HG03575 (cell line): ENCODE results near the gene DMAC2.
A peak's percentile ranks its signal among the peaks of the same experiment; 100 is the strongest.
"Not testable (repeated sequence)": the region's sequence is repeated elsewhere in the genome, so short reads cannot be mapped to it uniquely, and the experiment has no call there.

Source experiments
- ATAC-seq: cut with Tn5 transposase; IDR thresholded peaks from one replicate; pipeline ENCODE4 v1.9.1; 2021; ENCODE audit not compliant: unreplicated experiment, insufficient number of reproducible peaks, low FRiP score; ENCODE audit errors: extremely low read depth

Gene DMAC2

GRCh38 chr19:41407271-41407670, 32.4 kb downstream of the DMAC2 start:
- ATAC-seq, result no peak

- ATAC-seq, result no peak
These were observed 33.9 kb downstream of the DMAC2 start for GRCh38 chr19:41405776-41406175.

GRCh38 chr19:41403181-41403970, 36.3 kb downstream of the DMAC2 start:
- ATAC-seq, result no peak

- ATAC-seq, result no peak
These were observed 37.7 kb downstream of the DMAC2 start for GRCh38 chr19:41402010-41402409.

- ATAC-seq, result no peak
These were observed 38.2 kb downstream of the DMAC2 start for GRCh38 chr19:41401483-41401882.

- no peak for ATAC-seq
These were observed 40.2 kb downstream of the DMAC2 start for GRCh38 chr19:41399525-41399924.

- no peak for ATAC-seq
These were observed 40.6 kb downstream of the DMAC2 start for GRCh38 chr19:41399091-41399490.

- ATAC-seq, result no peak
These were observed 41.1 kb downstream of the DMAC2 start for GRCh38 chr19:41398598-41398997.

GRCh38 chr19:41398050-41398418, 41.7 kb downstream of the DMAC2 start:
- ATAC-seq, result no peak

- peak; percentile 85 for ATAC-seq
These were observed 42.3 kb downstream of the DMAC2 start, which contains the start of the genes BCKDHA and EXOSC5 for GRCh38 chr19:41397086-41398049. TSS of gene BCKDHA (plus strand) at chr19:41397818. CDS start at chr19:41397828, 10 bp downstream. TSS of gene EXOSC5 (minus strand) at chr19:41397359. CDS start at chr19:41397328, 31 bp downstream.

- no peak for ATAC-seq
These were observed 44.4 kb downstream of the DMAC2 start for GRCh38 chr19:41395355-41395754.

GRCh38 chr19:41392775-41393174, 46.9 kb downstream of the DMAC2 start:
- ATAC-seq, result no peak

- no peak for ATAC-seq
These were observed 48.1 kb downstream of the DMAC2 start for GRCh38 chr19:41391618-41392017.

- ATAC-seq, result no peak
These were observed 53.3 kb downstream of the DMAC2 start for GRCh38 chr19:41386442-41386841.

GRCh38 chr19:41384351-41384750, 55.4 kb downstream of the DMAC2 start:
- no peak for ATAC-seq

GRCh38 chr19:41381536-41381935, 58.2 kb downstream of the DMAC2 start:
- not testable (repeated sequence) for ATAC-seq
